Left kidney (tissue), 1 donor: ENCODE data around the gene SLC2A14. TPM values are rescaled to one million over a fixed set of nuclear protein-coding genes. Genes with fewer than 3 reads are reported as not detected.

Source experiments
- polyA plus RNA-seq: library from polyadenylated mRNA; unstranded; fragments of 120-200 nt; gene quantifications from one replicate; pipeline ENCODE4 v1.2.1, GENCODE V29; 2013; ENCODE audit not compliant: insufficient read length

The SLC2A14 gene
- polyA plus RNA-seq, 1 donor = 0.67 TPM

Other genes with a start within 250 kb of the SLC2A14 start
- gene APOBEC1, start 207.0 kb downstream of the SLC2A14 start, polyA plus RNA-seq = not detected
- gene GDF3, start 177.1 kb downstream of the SLC2A14 start, polyA plus RNA-seq = 0.48 TPM
- gene DPPA3, start 161.5 kb downstream of the SLC2A14 start, polyA plus RNA-seq = 0.17 TPM
- 0.23 TPM for gene CLEC4C, start 125.5 kb downstream of the SLC2A14 start, polyA plus RNA-seq
- not detected for gene NANOGNB, start 107.7 kb downstream of the SLC2A14 start, polyA plus RNA-seq
- 0.35 TPM for gene NANOG, start 83.5 kb downstream of the SLC2A14 start, polyA plus RNA-seq
- 21.1 TPM for gene SLC2A3, start 63.3 kb upstream of the SLC2A14 start, polyA plus RNA-seq
- gene FOXJ2, start 159.8 kb upstream of the SLC2A14 start, polyA plus RNA-seq = 25.9 TPM
- 3.6 TPM for gene C3AR1, start 193.4 kb upstream of the SLC2A14 start, polyA plus RNA-seq
- 37.1 TPM for gene NECAP1, start 209.4 kb upstream of the SLC2A14 start, polyA plus RNA-seq